Measurements from ENCODE around the gene SPOCK3. TPM values are rescaled to one million over a fixed set of nuclear protein-coding genes. Genes with fewer than 3 reads are reported as not detected.

The SPOCK3 gene
- total and polyA plus RNA-seq, 2 donors (not counting 3 experiments of a cell fraction or from before 2014, with no cell fraction given), result 0.10 TPM; not detected in 1

- Histone ChIP-seq H3K4me2 (ENCODE audit: insufficient read depth, low read length) (no peak overlapping the region), H3K9me3 (replicated peaks; ENCODE audit: control insufficient read depth, insufficient read depth, low read length) (no peaks in the 10 kb centered on the region), H3K4me1 (ENCODE audit: control insufficient read depth, extremely low read depth, insufficient read depth, low read length) (no peaks in the 10 kb centered on the region), H3K27me3 (ENCODE audit: control insufficient read depth in 2 of 2, insufficient read depth in 2 of 2, low read length in 2 of 2) (no peaks in the 10 kb centered on the region), H3K79me2 (ENCODE audit: control insufficient read depth, insufficient read depth, low read length) (no peaks in the 10 kb centered on the region), H3K9me1 (replicated peaks; ENCODE audit: control insufficient read depth, extremely low read depth, insufficient read depth, low read length) (no peaks in the 10 kb centered on the region), H2AFZ (ENCODE audit: low read depth, low read length) (no peak overlapping the region), H3K4me3 (replicated peaks in 1 of 3; ENCODE audit: insufficient read depth in 1 of 3, low read depth in 1 of 3, low read length in 3 of 3) (no peak overlapping the region), H3K36me3 (ENCODE audit: control insufficient read depth in 2 of 2, extremely low read depth in 1 of 2, insufficient read depth in 2 of 2, low read length in 2 of 2) (no peaks in the 10 kb centered on the region), H4K20me1 (replicated peaks; ENCODE audit: control insufficient read depth, extremely low read depth, insufficient read depth, low read length) (no peaks in the 10 kb centered on the region), H3K27ac (ENCODE audit: insufficient read depth, low read depth, low read length) (no peak overlapping the region), H3K9ac (replicated peaks; ENCODE audit: extremely low read depth, insufficient read depth, low read length) (no peak overlapping the region)
- dilution Hi-C loops (cut with MboI; ENCODE audit: extremely low pct_ligation_motif_present, low sequenced_read_pairs), result no loop called here
- no TSS peak for BruUV-seq (replicated peaks)
- no peak for DNase-seq (ENCODE audit: low read depth, low spot score)
- CTCF ChIA-PET, result no interaction called here
- no peak for FAIRE-seq
- TF ChIP-seq CTCF (IDR thresholded peaks at IDR 0.05; ENCODE audit: extremely low read depth in 1 of 2, insufficient read depth in 1 of 2, low read depth in 1 of 2, low read length in 2 of 2), result no peak
- TF ChIP-seq MYC (IDR thresholded peaks at IDR 0.05; ENCODE audit: low read depth, low read length), result no peak
- TF ChIP-seq POLR2AphosphoS5 (IDR thresholded peaks at IDR 0.05; ENCODE audit: insufficient read depth, low read depth, low read length), result no peak
- no peak for TF ChIP-seq FOS (IDR thresholded peaks at IDR 0.05; ENCODE audit: borderline replicate concordance, insufficient read depth, low read length)
- no peak for TF ChIP-seq JUN (IDR thresholded peaks at IDR 0.05; ENCODE audit: borderline replicate concordance, insufficient read depth, insufficient read length, low read depth)
- TF ChIP-seq POLR2A (IDR thresholded peaks at IDR 0.05; ENCODE audit: low read depth, low read length), result no peak
- TF ChIP-seq MAX (IDR thresholded peaks at IDR 0.05; ENCODE audit: insufficient read depth, insufficient read length), result no peak
- no peak for TF ChIP-seq EZH2 (IDR thresholded peaks at IDR 0.05; ENCODE audit: borderline replicate concordance, low read depth, low read length, severe bottlenecking)
- TF ChIP-seq GATA2 (IDR thresholded peaks at IDR 0.05; ENCODE audit: insufficient read depth, insufficient read length, low read depth, low read length), result no peak
- POLR2A ChIA-PET, result no interaction called here
- intact Hi-C loops (cut with micrococcal nuclease), result no loop called here
Measured at GRCh38 chr4:166734797-166735196, 499.5 kb downstream of the SPOCK3 start.
